A673 (cell line): Measurements from ENCODE around the gene PHF20.

ENCODE experiments used
- EZH2 ChIP-seq: fragments of 200-600 bp; sonication (generic); IDR thresholded peaks from 2 replicates; pipeline ENCODE4 v1.6.1; 2017; ENCODE audit warnings: borderline replicate concordance, low read depth, mild to moderate bottlenecking, mixed read lengths, antibody characterized with exemption, low read length; ENCODE audit not compliant: poor library complexity, severe bottlenecking
- TF ChIP-seq, protein P1 (sequence below): fragments of 300-800, 200-600 bp; sonication (generic); conservative IDR thresholded peaks from 2 replicates; pipeline ENCODE4 v1.5.1; 2017; ENCODE audit warnings: low read depth, mild to moderate bottlenecking, antibody characterized with exemption, low read length, moderate library complexity, mixed read lengths

DNA sequence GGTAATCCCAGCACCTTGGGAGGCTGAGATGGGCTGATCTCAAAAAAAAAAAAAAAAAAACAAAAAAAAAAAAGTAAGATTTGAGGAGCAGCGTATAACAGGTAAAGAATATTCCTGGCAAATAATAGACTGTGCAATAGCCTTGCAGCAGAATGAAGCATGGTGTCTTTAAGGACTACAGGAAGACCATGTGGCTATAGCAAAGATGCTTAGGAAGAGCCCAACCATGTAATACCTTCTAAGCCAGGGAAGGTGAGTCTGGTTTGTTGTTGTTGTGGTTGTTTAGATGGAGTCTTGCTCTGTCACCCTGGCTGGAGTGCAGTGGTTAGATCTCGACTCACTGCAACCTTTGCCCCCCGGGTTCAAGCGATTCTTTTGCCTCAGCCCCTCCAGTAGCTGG is 15.4 kb upstream of the PHF20 start:
- TF ChIP-seq, protein P1, sequence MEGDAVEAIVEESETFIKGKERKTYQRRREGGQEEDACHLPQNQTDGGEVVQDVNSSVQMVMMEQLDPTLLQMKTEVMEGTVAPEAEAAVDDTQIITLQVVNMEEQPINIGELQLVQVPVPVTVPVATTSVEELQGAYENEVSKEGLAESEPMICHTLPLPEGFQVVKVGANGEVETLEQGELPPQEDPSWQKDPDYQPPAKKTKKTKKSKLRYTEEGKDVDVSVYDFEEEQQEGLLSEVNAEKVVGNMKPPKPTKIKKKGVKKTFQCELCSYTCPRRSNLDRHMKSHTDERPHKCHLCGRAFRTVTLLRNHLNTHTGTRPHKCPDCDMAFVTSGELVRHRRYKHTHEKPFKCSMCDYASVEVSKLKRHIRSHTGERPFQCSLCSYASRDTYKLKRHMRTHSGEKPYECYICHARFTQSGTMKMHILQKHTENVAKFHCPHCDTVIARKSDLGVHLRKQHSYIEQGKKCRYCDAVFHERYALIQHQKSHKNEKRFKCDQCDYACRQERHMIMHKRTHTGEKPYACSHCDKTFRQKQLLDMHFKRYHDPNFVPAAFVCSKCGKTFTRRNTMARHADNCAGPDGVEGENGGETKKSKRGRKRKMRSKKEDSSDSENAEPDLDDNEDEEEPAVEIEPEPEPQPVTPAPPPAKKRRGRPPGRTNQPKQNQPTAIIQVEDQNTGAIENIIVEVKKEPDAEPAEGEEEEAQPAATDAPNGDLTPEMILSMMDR: no peak
- no peak for TF ChIP-seq EZH2
